Activated naive CD8-positive, alpha-beta T cell treated with anti-CD3 and anti-CD28 coated beads, Interleukin-2, amount 50 U/mL, for 16 hours (primary cell): ENCODE measurements around the gene ANKZF1.
"Not testable (repeated sequence)": the region's sequence is repeated elsewhere in the genome, so short reads cannot be mapped to it uniquely, and the experiment has no call there.

Experiments used
- DNase-seq: peaks from one replicate; pipeline ENCODE4 v3.0.0-alpha.2; 2020; ENCODE audit warnings: low read depth, low spot score

Gene ANKZF1

GRCh38 chr2:219254590-219255201 is 25.1 kb downstream of the ANKZF1 start:
- no peak for DNase-seq

- DNase-seq = not testable (repeated sequence)
These were observed 29.3 kb downstream of the ANKZF1 start for GRCh38 chr2:219258942-219259341.

GRCh38 chr2:219261024-219261855 is 31.6 kb downstream of the ANKZF1 start:
- no peak for DNase-seq

GRCh38 chr2:219266232-219266631 is 36.6 kb downstream of the ANKZF1 start:
- no peak for DNase-seq

GRCh38 chr2:219266886-219267285 is 37.3 kb downstream of the ANKZF1 start:
- DNase-seq = no peak

GRCh38 chr2:219268294-219268693 is 38.7 kb downstream of the ANKZF1 start:
- no peak for DNase-seq

- DNase-seq = no peak
These were observed 39.9 kb downstream of the ANKZF1 start for GRCh38 chr2:219269362-219270054.

GRCh38 chr2:219270055-219270372 is 40.4 kb downstream of the ANKZF1 start:
- DNase-seq = no peak

- no peak for DNase-seq
These were observed 41.4 kb downstream of the ANKZF1 start for GRCh38 chr2:219271021-219271420.

GRCh38 chr2:219272356-219272755 is 42.8 kb downstream of the ANKZF1 start:
- DNase-seq = no peak

GRCh38 chr2:219272995-219273394 is 43.4 kb downstream of the ANKZF1 start:
- no peak for DNase-seq

GRCh38 chr2:219273937-219274336 is 44.3 kb downstream of the ANKZF1 start:
- no peak for DNase-seq

GRCh38 chr2:219274361-219274921 is 44.8 kb downstream of the ANKZF1 start:
- no peak for DNase-seq

GRCh38 chr2:219277703-219278654 is 48.4 kb downstream of the ANKZF1 start:
- peak; percentile 51 for DNase-seq

GRCh38 chr2:219278655-219279150 is 49.1 kb downstream of the ANKZF1 start:
- DNase-seq = no peak

- DNase-seq = peak; percentile 99
These were observed 49.7 kb downstream of the ANKZF1 start, which contains the start of gene DNAJB2 for GRCh38 chr2:219279151-219279915. Gene DNAJB2 (plus strand): TSS chr2:219279366. CDS start chr2:219279834, 468 bp downstream.

GRCh38 chr2:219279916-219280516 is 50.4 kb downstream of the ANKZF1 start:
- DNase-seq = no peak

GRCh38 chr2:219280651-219281050 is 51.0 kb downstream of the ANKZF1 start:
- DNase-seq = no peak

GRCh38 chr2:219281588-219281987 is 52.0 kb downstream of the ANKZF1 start:
- DNase-seq = no peak

- no peak for DNase-seq
These were observed 52.8 kb downstream of the ANKZF1 start for GRCh38 chr2:219282375-219282774.
